ENCODE data around the gene KLHL22.

- TF ChIP-seq CTCF (conservative IDR thresholded peaks at IDR 0.05; ENCODE audit: low read depth, low read length): no peak
- TF ChIP-seq EZH2phosphoT487 (IDR thresholded peaks at IDR 0.05; ENCODE audit: borderline replicate concordance, low read length): no peak
Measured at GRCh38 chr22:20419664-20419951, 76.0 kb downstream of the KLHL22 start.

All from PC-3 (cell line).